HepG2 (cell line): Measurements from ENCODE around the gene MAP2K6. TPM values are rescaled to one million over a fixed set of nuclear protein-coding genes. Genes with fewer than 3 reads are reported as not detected.
A peak's percentile ranks its signal among the peaks of the same experiment; 100 is the strongest.

Source experiments
- HMG20B ChIP-seq: conservative IDR thresholded peaks from 2 replicates; pipeline ENCODE4 v1.6.1; 2016; ENCODE audit warnings: missing genetic modification reagents, missing compliant biosample characterization
- JDP2 ChIP-seq: sonication (generic); formaldehyde crosslinking; IDR thresholded peaks from 2 replicates; pipeline ENCODE4 v1.8.1; 2022; ENCODE audit warnings: missing genetic modification reagents, borderline replicate concordance
- KLF11 ChIP-seq: IDR thresholded peaks from 2 replicates; pipeline ENCODE4 v1.6.1; 2016; ENCODE audit warnings: missing compliant biosample characterization
- MATR3 ChIP-seq: sonication (generic); formaldehyde crosslinking; IDR thresholded peaks from 2 replicates; pipeline ENCODE4 v1.4.0; 2020; ENCODE audit warnings: missing genetic modification reagents
- MBD4 ChIP-seq: IDR thresholded peaks from 2 replicates; pipeline ENCODE4 v1.6.1; 2012; ENCODE audit warnings: low read length, inconsistent platforms, borderline replicate concordance
- MED1 ChIP-seq: sonication (generic); formaldehyde crosslinking; IDR thresholded peaks from 2 replicates; pipeline ENCODE4 v1.4.0; 2020; ENCODE audit warnings: missing genetic modification reagents
- RBFOX2 ChIP-seq: fragments of 200-400 bp; formaldehyde crosslinking; IDR thresholded peaks from 2 replicates; pipeline ENCODE4 v1.6.1; 2017; ENCODE audit warnings: low read depth, mild to moderate bottlenecking, low read length
- SETDB1 ChIP-seq: sonication (generic); formaldehyde crosslinking; IDR thresholded peaks from 2 replicates; pipeline ENCODE4 v1.5.1; 2020; ENCODE audit warnings: missing genetic modification reagents, mild to moderate bottlenecking, borderline replicate concordance
- ZNF124 ChIP-seq: sonication (generic); formaldehyde crosslinking; IDR thresholded peaks from 2 replicates; pipeline ENCODE4 v1.4.0; 2020; ENCODE audit warnings: missing genetic modification reagents
- ZNF354B ChIP-seq: sonication (generic); formaldehyde crosslinking; IDR thresholded peaks from 2 replicates; pipeline ENCODE4 v1.8.0; 2022; ENCODE audit warnings: mild to moderate bottlenecking, missing genetic modification reagents
- ZNF543 ChIP-seq: sonication (generic); formaldehyde crosslinking; IDR thresholded peaks from 2 replicates; pipeline ENCODE4 v1.4.0; 2020; ENCODE audit warnings: mild to moderate bottlenecking, missing genetic modification reagents
- ZNF570 ChIP-seq: sonication (generic); formaldehyde crosslinking; IDR thresholded peaks from 2 replicates; pipeline ENCODE4 v1.4.0; 2020; ENCODE audit warnings: mild to moderate bottlenecking, missing genetic modification reagents, borderline replicate concordance
- ZNF572 ChIP-seq: sonication (generic); formaldehyde crosslinking; IDR thresholded peaks from 2 replicates; pipeline ENCODE4 v1.5.1; 2020; ENCODE audit warnings: mild to moderate bottlenecking, missing genetic modification reagents
- ZNF670 ChIP-seq: sonication (generic); formaldehyde crosslinking; IDR thresholded peaks from 2 replicates; pipeline ENCODE4 v1.8.0; 2022; ENCODE audit warnings: mild to moderate bottlenecking, missing genetic modification reagents, borderline replicate concordance
- polyA plus RNA-seq, 8 experiments: library from polyadenylated mRNA; depleted of rRNA in 3 of 8; stranded (reverse) in 7 of 8; unstranded in 1 of 8; fragments of >200 nt; fragmentation: Illumina TruSeq in 4 of 8; extraction: Trizol in 4 of 8; gene quantifications; 2 replicates each; pipeline versions ENCODE4 v1.2.1 to v1.2.3, GENCODE V29; 2011 to 2016; ENCODE audit warnings: low read depth in 4 of 8, missing spikeins in 1 of 8, mixed read lengths in 1 of 8; ENCODE audit not compliant: insufficient read depth in 1 of 8
- total RNA-seq, 5 experiments: library from RNA; depleted of rRNA; stranded (reverse); fragments of >200 nt; fragmentation: Illumina TruSeq; extraction: Trizol; gene quantifications; 2 replicates each; pipeline ENCODE4 v1.2.3, GENCODE V29; 2016; ENCODE audit warnings: low read depth in 1 of 5
- TF ChIP-seq, protein P1 (sequence below), 2 experiments: IDR thresholded peaks; 2 replicates each; pipeline ENCODE4 v1.6.1; 2011 to 2012; ENCODE audit warnings: low read length in 2 of 2, borderline replicate concordance in 1 of 2, low read depth in 1 of 2, mild to moderate bottlenecking in 1 of 2, moderate library complexity in 1 of 2
- TF ChIP-seq, protein P2 (sequence below): sonication (generic); formaldehyde crosslinking; IDR thresholded peaks from 2 replicates; pipeline ENCODE4 v1.4.0; 2020; ENCODE audit warnings: missing genetic modification reagents, borderline replicate concordance
- TF ChIP-seq, protein P3 (sequence below): sonication (generic); formaldehyde crosslinking; IDR thresholded peaks from 2 replicates; pipeline ENCODE4 v1.5.1; 2020; ENCODE audit warnings: mild to moderate bottlenecking, missing genetic modification reagents, moderate library complexity
- TF ChIP-seq, protein P4 (sequence below): sonication (generic); formaldehyde crosslinking; IDR thresholded peaks from 2 replicates; pipeline ENCODE4 v1.5.1; 2020; ENCODE audit warnings: missing genetic modification reagents, mild to moderate bottlenecking, borderline replicate concordance

Gene MAP2K6
- total and polyA plus RNA-seq, 2 of the 13 experiments (the other 11 are each of a cell fraction or from before 2014, with no cell fraction given): 5.1 to 33.6 TPM

DNA sequence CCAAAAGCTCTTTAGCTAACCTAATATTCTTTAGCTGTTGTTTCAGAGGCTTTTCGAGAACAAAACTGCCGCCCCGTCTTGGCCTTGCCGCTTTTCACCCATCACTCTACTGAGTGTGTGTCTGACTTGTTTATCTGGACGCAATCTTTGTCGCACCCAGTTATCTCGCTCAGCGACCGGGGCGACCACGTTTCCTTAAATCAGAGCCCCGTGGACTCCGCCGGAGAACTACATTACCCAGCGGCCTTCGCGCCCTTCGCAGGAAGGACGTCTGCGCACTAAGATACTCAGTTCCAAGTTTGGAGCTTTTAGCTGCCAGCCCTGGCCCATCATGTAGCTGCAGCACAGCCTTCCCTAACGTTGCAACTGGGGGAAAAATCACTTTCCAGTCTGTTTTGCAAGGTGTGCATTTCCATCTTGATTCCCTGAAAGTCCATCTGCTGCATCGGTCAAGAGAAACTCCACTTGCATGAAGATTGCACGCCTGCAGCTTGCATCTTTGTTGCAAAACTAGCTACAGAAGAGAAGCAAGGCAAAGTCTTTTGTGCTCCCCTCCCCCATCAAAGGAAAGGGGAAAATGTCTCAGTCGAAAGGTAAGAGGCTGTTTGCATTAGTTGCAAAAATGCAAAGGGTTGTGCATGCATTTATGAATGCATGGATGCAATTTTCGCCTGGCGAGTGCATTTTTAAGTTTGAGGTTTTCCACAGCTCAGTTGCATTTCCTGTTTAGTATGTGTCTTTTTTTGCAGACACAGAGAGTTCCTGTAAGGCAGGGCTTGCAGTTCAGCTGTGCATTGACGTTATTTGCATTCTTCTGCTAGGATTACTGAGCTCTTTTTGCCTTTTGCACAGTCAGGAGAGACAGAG, at the start of gene MAP2K6 (continued):
- TF ChIP-seq ZNF124 (CRISPR knock-in tag): no peak; the same call in 1 of the 2 replicates
- no peak for TF ChIP-seq ZNF354B (CRISPR knock-in tag)
- peak; percentile 25; the same call in 1 of the 2 replicates for TF ChIP-seq MED1 (CRISPR knock-in tag)
- TF ChIP-seq SETDB1: no peak
- peak; percentile 62; the same call in 1 of the 2 replicates for TF ChIP-seq ZNF543 (CRISPR knock-in tag)
- no peak for TF ChIP-seq JDP2 (CRISPR knock-in tag)
- TF ChIP-seq, protein P1, sequence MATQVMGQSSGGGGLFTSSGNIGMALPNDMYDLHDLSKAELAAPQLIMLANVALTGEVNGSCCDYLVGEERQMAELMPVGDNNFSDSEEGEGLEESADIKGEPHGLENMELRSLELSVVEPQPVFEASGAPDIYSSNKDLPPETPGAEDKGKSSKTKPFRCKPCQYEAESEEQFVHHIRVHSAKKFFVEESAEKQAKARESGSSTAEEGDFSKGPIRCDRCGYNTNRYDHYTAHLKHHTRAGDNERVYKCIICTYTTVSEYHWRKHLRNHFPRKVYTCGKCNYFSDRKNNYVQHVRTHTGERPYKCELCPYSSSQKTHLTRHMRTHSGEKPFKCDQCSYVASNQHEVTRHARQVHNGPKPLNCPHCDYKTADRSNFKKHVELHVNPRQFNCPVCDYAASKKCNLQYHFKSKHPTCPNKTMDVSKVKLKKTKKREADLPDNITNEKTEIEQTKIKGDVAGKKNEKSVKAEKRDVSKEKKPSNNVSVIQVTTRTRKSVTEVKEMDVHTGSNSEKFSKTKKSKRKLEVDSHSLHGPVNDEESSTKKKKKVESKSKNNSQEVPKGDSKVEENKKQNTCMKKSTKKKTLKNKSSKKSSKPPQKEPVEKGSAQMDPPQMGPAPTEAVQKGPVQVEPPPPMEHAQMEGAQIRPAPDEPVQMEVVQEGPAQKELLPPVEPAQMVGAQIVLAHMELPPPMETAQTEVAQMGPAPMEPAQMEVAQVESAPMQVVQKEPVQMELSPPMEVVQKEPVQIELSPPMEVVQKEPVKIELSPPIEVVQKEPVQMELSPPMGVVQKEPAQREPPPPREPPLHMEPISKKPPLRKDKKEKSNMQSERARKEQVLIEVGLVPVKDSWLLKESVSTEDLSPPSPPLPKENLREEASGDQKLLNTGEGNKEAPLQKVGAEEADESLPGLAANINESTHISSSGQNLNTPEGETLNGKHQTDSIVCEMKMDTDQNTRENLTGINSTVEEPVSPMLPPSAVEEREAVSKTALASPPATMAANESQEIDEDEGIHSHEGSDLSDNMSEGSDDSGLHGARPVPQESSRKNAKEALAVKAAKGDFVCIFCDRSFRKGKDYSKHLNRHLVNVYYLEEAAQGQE (IDR thresholded peaks at IDR 0.05; ENCODE audit: borderline replicate concordance in 1 of 2, low read depth in 1 of 2, low read length in 2 of 2): no peak
- TF ChIP-seq, protein P2, sequence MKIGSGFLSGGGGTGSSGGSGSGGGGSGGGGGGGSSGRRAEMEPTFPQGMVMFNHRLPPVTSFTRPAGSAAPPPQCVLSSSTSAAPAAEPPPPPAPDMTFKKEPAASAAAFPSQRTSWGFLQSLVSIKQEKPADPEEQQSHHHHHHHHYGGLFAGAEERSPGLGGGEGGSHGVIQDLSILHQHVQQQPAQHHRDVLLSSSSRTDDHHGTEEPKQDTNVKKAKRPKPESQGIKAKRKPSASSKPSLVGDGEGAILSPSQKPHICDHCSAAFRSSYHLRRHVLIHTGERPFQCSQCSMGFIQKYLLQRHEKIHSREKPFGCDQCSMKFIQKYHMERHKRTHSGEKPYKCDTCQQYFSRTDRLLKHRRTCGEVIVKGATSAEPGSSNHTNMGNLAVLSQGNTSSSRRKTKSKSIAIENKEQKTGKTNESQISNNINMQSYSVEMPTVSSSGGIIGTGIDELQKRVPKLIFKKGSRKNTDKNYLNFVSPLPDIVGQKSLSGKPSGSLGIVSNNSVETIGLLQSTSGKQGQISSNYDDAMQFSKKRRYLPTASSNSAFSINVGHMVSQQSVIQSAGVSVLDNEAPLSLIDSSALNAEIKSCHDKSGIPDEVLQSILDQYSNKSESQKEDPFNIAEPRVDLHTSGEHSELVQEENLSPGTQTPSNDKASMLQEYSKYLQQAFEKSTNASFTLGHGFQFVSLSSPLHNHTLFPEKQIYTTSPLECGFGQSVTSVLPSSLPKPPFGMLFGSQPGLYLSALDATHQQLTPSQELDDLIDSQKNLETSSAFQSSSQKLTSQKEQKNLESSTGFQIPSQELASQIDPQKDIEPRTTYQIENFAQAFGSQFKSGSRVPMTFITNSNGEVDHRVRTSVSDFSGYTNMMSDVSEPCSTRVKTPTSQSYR (CRISPR knock-in tag): peak; percentile 89
- no peak for TF ChIP-seq MATR3 (CRISPR knock-in tag)
- no peak for TF ChIP-seq RBFOX2
- TF ChIP-seq KLF11 (CRISPR knock-in tag): no peak
- TF ChIP-seq MBD4: no peak
- TF ChIP-seq, protein P3, sequence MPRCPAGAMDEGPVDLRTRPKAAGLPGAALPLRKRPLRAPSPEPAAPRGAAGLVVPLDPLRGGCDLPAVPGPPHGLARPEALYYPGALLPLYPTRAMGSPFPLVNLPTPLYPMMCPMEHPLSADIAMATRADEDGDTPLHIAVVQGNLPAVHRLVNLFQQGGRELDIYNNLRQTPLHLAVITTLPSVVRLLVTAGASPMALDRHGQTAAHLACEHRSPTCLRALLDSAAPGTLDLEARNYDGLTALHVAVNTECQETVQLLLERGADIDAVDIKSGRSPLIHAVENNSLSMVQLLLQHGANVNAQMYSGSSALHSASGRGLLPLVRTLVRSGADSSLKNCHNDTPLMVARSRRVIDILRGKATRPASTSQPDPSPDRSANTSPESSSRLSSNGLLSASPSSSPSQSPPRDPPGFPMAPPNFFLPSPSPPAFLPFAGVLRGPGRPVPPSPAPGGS (CRISPR knock-in tag): no peak
- no peak for TF ChIP-seq ZNF572 (CRISPR knock-in tag)
- TF ChIP-seq, protein P4, sequence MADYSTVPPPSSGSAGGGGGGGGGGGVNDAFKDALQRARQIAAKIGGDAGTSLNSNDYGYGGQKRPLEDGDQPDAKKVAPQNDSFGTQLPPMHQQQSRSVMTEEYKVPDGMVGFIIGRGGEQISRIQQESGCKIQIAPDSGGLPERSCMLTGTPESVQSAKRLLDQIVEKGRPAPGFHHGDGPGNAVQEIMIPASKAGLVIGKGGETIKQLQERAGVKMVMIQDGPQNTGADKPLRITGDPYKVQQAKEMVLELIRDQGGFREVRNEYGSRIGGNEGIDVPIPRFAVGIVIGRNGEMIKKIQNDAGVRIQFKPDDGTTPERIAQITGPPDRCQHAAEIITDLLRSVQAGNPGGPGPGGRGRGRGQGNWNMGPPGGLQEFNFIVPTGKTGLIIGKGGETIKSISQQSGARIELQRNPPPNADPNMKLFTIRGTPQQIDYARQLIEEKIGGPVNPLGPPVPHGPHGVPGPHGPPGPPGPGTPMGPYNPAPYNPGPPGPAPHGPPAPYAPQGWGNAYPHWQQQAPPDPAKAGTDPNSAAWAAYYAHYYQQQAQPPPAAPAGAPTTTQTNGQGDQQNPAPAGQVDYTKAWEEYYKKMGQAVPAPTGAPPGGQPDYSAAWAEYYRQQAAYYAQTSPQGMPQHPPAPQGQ (CRISPR knock-in tag): no peak
- 0 out of 2 replicates have a peak, but pooled peaks have one; percentile 53 for TF ChIP-seq HMG20B (CRISPR knock-in tag)
- TF ChIP-seq ZNF570: no peak
- no peak for TF ChIP-seq ZNF670 (CRISPR knock-in tag)
